ENCODE results near the gene DIO2.

Gene DIO2

DNA sequence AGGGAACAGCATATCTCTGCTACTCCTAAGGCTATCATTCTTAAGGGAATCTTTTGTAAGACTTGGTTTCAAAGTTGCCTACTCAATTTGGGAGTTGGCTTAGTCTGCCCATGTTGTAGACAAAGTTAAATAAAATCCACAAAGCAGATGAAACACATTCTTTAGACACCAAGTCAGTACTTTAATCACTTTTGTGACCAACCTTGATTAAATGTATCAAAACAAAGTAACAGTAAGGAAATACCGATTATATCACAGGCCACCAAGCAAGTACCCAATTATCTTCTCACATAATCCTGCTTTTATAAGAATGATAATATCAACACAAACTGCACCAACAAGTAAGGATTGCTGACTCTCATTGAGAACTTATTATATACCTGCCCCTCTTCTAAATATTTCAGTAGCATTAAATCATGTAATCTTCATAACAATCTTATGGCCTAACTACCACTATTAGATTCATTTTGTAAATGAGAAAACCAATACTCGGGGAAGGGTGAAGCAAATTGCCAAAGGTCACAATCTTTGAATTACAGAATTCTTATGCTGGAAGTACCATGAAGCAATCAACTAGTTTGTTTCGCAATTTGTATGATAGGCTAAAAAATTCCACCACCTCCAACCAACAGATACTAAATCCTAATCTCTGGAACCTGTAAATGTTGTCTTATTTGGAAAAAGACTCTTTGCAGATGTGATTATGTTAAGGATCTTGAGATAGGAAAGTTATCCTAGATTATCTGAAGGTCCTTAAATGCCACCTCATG, 12.6 kb upstream of the DIO2 start:
- no peak overlapping the region for H3K4me3 ChIP-seq (ENCODE audit: low read length)
- TF ChIP-seq, protein P1, sequence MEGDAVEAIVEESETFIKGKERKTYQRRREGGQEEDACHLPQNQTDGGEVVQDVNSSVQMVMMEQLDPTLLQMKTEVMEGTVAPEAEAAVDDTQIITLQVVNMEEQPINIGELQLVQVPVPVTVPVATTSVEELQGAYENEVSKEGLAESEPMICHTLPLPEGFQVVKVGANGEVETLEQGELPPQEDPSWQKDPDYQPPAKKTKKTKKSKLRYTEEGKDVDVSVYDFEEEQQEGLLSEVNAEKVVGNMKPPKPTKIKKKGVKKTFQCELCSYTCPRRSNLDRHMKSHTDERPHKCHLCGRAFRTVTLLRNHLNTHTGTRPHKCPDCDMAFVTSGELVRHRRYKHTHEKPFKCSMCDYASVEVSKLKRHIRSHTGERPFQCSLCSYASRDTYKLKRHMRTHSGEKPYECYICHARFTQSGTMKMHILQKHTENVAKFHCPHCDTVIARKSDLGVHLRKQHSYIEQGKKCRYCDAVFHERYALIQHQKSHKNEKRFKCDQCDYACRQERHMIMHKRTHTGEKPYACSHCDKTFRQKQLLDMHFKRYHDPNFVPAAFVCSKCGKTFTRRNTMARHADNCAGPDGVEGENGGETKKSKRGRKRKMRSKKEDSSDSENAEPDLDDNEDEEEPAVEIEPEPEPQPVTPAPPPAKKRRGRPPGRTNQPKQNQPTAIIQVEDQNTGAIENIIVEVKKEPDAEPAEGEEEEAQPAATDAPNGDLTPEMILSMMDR (conservative IDR thresholded peaks at IDR 0.05; ENCODE audit: low read length) = no peak
- peak; percentile 12 for DNase-seq (ENCODE audit: low read depth)

DNA sequence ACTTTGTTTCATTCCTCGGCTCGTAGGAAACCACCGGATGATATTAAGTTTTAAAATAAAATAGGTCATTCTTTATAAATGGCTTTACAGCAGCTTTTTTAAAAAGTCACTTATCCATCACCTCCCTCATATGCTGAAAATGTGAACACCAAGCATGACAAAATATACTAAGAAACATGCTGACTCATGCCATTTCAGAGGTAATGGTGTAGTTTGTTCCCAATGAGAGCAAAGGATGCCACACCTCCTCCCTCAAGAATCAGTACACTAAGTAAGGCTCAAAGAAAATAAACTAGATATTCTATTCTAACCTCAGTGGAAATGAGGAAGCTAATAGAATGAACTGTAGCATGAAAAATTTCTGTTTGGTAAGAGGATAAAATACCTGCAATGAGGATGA, 5.5 kb upstream of the DIO2 start:
- TF ChIP-seq, protein P1 (conservative IDR thresholded peaks at IDR 0.05; ENCODE audit: low read length) = no peak
- H3K4me3 ChIP-seq (ENCODE audit: low read length) = no peak overlapping the region
- DNase-seq (ENCODE audit: low read depth) = no peak

DNA sequence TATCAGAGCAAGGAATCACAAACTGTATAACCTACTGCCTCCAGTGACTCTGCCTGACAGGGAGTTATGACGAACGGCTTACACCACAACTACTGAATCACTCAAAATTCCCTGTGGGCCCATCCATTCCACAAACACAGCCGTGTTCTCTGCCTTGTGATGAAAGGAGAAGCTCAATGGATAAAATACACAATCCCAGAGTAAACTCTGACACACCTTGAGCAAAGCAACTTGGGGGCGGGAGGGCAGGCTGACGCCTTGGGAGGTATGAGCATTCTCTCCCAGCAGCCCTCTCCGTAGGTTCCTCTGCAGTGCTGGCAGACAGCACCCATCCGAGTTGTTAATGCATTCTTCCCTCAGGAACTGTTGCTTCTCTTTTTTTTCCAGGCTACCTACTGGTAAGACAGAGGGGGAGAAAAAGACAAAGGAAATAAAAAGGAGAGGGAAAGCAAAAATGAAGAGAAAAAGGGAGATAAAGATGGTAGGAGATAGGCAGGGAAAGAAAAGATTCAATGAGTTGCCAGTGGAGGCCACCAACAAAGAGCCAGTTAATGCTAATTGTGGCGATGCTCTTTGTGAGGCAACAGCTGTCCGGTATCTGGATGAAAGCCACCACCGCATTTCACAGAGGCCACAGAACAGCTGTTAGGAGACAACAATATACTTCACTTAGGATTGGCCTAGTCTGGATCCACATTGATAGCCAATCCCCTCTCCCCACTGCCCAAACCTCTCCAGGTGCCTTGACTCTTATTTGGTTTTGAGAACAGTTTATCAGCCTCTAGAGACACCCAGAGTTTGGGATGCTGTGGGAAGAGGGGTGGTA, 4.7 kb upstream of the DIO2 start:
- DNase-seq (ENCODE audit: low read depth) = peak; percentile 39
- TF ChIP-seq, protein P1 (conservative IDR thresholded peaks at IDR 0.05; ENCODE audit: low read length) = no peak
- H3K4me3 ChIP-seq (ENCODE audit: low read length) = no peak overlapping the region

DNA sequence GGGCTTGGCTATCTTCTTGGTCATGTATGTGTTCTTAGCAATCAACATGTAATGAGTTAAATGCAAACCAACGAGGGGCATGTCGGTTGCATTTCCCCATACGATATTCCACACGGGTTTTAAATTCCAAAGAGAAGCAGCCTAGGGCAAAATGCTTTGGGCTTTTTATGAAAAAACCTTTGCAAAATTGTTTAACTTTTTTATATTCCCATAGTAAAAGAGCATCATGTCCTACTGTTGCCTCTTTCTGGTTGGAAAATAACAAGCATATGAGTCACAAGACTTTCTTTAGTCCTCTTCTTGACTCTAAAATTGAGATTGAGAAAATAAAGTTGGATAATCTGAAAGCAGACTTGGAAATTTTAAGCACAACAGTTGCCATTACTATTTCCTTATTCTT, 3.8 kb upstream of the DIO2 start:
- TF ChIP-seq, protein P1 (conservative IDR thresholded peaks at IDR 0.05; ENCODE audit: low read length) = no peak
- no peak for DNase-seq (ENCODE audit: low read depth)
- H3K4me3 ChIP-seq (ENCODE audit: low read length) = no peak overlapping the region

DNA sequence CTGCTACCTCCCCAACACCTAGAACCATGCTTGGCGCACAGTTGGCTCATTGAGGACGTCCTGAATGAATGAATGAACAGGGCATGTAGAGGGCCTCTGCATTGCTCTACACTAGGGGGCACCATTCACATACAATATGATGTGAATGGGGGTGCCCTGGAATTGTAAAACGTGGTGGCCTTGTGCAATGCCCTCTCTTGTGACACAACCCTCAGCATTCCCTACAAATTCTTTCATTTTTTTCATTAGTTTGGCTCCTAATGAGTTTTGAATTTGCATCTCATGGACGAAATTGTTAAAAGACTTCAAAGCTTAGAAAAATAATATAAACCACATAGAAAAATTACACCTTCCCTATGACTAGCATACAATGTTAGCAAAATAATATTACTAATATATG, 2.3 kb upstream of the DIO2 start:
- no peak overlapping the region for H3K4me3 ChIP-seq (ENCODE audit: low read length)
- TF ChIP-seq, protein P1 (conservative IDR thresholded peaks at IDR 0.05; ENCODE audit: low read length) = peak; percentile 73
- DNase-seq (ENCODE audit: low read depth) = peak; percentile 87

DNA sequence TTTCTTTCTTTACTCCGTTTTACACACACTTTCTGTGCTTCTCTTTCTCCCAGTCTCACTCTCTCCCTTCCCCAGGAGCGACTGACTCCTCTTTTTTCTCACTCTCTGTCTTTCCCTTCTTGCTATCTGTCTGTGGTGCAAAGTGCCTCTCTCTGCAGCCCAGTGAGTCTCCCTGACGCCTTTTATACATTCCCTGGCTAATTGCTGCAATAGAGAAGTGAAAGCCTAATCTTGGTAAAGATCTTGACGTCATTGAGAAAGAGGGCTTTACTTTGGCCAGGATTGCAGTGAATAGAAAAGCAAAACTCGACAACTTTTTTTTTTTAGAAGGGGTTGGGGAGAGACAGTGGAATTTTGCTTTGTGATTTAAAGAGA, 706 bp upstream of the DIO2 start:
- peak; percentile 60 for DNase-seq (ENCODE audit: low read depth)
- TF ChIP-seq, protein P1 (conservative IDR thresholded peaks at IDR 0.05; ENCODE audit: low read length) = no peak
- H3K4me3 ChIP-seq (ENCODE audit: low read length) = peak overlapping the region; percentile 50

DNA sequence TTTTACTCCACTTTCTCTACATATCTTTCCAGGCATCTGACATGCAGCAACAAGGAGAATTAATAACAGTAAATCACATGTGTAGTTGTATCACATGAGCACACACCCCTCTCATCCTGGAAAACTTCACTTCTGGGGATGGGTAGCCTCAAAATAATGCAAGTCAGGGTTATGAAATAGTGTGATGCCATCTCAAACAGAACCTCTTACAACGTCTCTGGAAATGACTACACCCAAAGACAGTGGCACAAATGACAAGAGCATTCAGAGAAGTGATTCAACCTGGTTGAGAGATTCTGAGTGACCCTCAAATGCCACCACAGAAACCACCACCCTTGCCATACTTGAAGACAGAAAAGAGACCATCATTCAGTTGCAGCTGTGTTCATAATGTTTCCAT, 2.8 kb downstream of the DIO2 start:
- TF ChIP-seq, protein P1 (conservative IDR thresholded peaks at IDR 0.05; ENCODE audit: low read length) = no peak
- DNase-seq (ENCODE audit: low read depth) = no peak
- no peak overlapping the region for H3K4me3 ChIP-seq (ENCODE audit: low read length)

Data from AG10803 (cell line).